Left cardiac atrium (tissue), 4 donors: Measurements from ENCODE around the gene CYP4Z1. TPM values are rescaled to one million over a fixed set of nuclear protein-coding genes. Genes with fewer than 3 reads are reported as not detected.
"Not testable (repeated sequence)": the region's sequence is repeated elsewhere in the genome, so short reads cannot be mapped to it uniquely, and the experiment has no call there.

Experiments used
- ATAC-seq, 2 donors: fragments of 200-7000 bp; cut with Tn5 transposase; one replicate each; pipeline ENCODE4 v1.9.1; 2020; ENCODE audit warnings: mild to moderate bottlenecking in 2 of 2, moderate library complexity in 2 of 2
- DNase-seq: peaks from one replicate; pipeline ENCODE4 v3.0.0-alpha.2; 2020
- intact Hi-C, 2 donors: fragments of 100-400 bp; cut with DNase I; formaldehyde crosslinking; loops; one replicate each; pipeline versions ENCODE4 v1.14.1 to v1.15.1; 2022 to 2023
- total RNA-seq, 2 donors: library from RNA; stranded (reverse); fragmentation: NEBNext Ultra II Directional; extraction: Animal tissue kit (Norgen Biotek cat#: 25700); gene quantifications; one replicate each; pipeline ENCODE4 v1.2.1, GENCODE V29; 2021
- donor health status: DM: no; HTN: yes; CAD: no.
- donor health status: DM: no; HTN: yes; CAD: no; lungs with severe emphysema.
- donor health status: DM: yes; HTN: yes; CAD: no.
- donor health status: Dilated cardiomyopathy.

The CYP4Z1 gene
- total RNA-seq, 2 donors from 2014 or later = 0.29 to 1.1 TPM

DNA sequence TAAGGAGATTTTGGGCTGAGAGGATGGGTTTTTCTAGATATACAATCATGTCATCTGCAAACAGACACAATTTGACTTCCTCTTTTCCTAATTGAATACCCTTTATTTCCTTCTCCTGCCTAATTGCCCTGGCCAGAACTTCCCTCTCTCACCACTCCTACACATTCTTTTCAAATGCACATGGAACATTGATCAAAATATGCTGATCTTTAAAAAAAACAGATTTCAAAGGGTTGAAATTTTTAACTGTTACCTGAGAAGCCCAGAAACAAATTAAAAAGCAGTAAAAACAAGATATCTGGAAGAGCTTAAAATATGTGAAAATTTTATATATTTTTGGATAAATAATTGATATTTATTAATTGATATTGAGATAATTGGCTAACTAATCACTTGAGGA lies 57.8 kb downstream of the CYP4Z1 start:
- ATAC-seq = not testable (repeated sequence)

DNA sequence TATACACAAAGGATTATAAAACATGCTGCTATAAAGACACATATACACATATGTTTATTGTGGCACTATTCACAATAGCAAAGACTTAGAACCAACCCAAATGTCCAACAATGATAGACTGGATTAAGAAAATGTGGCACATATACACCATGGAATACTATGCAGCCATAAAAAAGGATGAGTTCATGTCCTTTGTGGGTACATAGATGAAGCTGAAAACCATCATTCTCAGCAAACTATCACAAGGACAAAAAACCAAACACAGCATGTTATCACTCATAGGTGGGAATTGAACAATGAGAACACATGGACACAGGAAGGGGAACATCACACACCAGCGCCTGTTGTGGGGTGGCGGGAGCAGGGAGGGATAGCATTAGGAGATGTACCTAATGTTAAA lies 60.0 kb downstream of the CYP4Z1 start:
- intact Hi-C loops, DNase-seq, ATAC-seq: not testable (repeated sequence)

More for the DNA sequence above, 57.8 kb downstream of the CYP4Z1 start:
- DNase-seq, intact Hi-C loops: not testable (repeated sequence)

DNA sequence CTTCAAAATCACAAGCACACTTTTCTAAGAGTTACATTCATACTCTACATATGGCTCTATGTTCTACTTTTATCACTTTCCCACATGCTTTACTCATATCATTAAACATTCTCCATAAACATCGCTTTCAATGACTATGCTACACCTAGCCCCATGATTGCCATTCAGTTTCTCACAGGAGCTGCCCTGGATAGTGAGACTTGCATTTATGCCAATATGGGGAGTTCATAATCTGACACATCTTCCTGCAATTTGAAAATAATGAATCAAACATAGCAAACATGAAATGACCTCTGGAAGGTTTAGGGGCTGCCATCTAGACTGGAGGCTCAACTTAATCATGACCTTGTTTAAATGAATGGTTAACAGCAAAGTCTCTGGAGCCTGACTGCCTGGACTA lies 61.2 kb downstream of the CYP4Z1 start:
- intact Hi-C loops = no loop called here
- no peak for DNase-seq
- ATAC-seq = no peak

DNA sequence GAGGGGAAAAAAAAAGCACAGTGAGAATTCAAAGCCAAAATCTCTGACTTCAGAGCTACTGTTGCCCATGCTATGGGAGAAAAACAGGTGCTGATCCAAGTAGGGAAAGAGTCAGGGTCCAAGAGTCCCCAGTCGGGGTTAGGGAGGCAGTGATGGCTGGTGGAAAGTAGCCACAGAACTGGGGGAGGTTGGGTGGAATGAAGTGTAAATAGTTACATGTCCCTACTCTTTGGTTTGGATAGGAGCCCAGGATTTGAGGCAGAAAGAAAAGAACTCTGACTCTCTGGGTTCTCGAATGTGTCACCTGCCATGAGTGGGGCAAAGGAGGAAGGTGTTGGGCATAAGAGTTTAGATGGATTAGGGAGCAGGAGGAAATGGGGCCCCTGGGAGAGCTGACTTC lies 61.8 kb downstream of the CYP4Z1 start:
- intact Hi-C loops, ATAC-seq, DNase-seq: not testable (repeated sequence)

DNA sequence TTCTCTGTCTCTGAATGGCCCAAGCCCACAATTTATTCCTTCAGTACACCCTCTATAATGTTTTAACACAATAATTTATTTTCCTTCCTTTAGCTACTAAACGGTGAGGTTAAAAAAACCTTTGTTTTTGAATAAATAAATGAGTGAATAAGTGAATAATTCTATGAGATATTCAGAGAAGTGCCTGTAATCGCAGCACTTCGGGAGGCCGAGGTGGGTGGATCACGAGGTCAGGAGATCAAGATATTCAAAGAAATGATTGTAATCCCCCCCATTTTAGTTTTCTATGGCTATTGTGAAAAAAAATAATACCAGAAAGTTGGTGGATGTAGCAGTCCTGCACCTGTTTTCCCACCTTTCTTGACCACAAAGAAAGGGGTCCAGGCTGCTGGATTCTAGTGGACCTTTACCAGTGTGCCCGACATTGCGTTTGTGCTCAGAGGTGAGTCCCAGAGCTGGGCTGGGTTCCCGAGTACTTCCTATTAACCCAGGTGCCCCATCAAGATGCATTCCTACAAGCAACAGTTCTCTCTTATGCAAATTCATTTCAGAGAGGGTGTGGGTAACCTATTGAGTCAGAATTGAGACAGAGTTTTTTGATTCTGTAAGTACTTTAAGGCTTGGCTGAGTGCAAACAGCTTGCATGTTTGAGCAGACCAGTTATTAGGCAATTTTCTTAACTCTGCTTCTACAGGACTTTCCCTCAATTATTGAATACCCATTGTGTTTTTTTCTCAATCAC lies 62.6 kb downstream of the CYP4Z1 start:
- ATAC-seq, DNase-seq, intact Hi-C loops: not testable (repeated sequence)

DNA sequence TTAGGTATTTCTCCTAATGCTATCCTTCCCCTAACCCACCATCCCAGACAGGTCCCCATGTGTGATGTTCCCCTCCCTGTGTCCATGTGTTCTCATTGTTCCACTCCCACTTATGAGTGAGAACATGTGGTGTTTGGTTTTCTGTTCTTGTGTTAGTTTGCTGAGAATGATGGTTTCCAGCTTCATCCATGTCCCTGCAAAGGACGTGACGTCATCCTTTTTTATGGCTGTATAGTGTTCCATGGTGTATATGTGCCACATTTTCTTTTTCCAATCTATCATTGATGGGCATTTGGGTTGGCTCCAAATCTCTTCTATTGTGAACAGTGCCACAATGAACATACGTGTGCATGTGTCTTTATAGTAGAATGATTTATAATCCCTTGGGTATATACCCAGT lies 65.6 kb downstream of the CYP4Z1 start:
- ATAC-seq, intact Hi-C loops, DNase-seq: not testable (repeated sequence)

DNA sequence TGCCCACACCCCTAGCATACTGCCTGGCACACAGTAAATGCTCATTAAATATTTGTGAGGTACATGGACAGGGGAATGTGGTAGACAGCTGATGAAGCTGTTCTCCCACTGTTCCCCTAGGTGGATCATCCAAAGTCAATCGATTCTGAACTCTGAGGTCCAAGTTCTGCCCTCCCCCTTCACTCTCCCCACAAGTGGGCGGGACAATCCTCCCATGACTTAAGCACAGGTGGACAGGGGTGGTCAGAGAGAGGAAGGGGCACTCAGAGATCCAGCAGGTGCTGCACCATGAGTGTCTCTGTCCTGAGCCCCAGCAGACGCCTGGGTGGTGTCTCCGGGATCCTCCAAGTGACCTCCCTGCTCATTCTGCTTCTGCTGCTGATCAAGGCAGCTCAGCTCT lies 70.2 kb downstream of the CYP4Z1 start, which contains the start of gene CYP4A22:
Gene CYP4A22, plus strand, starts transcription at position 244 of the 400 bp plus-strand sequence. Its CDS starts 45 bp downstream, at position 289.
- intact Hi-C loops = no loop called here
- ATAC-seq = no peak
- DNase-seq = no peak

DNA sequence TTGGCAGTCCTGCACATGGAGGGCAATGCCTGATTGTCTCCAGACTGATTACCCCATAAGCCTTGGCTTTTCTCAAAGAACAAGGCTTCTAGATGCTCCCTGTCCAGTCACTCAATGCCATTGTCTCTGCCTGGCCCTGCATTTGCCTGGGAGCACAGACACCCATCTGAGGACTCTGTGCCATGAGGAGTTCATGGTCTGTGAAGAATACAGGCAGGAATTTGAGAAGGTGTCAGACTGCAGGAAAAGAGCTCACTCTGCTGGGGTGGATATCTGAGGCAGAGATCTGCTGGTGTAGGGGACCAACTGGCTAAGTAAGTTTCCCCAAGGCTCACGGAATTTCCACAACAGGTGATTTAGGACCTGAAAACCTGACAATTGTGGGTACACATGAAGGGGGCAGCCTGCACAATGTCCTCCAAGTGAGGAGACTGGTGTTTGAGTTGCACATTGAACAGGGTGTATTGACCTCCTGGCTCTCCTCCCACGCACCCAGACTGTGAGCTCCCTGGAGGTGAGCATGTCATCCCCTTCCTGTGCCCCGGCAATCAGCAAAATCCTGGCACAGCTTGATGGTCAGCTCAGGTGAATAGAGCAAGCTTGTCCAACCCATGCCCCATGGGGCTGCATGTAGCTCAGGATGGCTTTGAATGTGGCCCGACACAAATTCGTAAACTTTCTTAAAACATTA lies 71.0 kb downstream of the CYP4Z1 start:
- intact Hi-C loops = no loop called here
- DNase-seq = no peak
- ATAC-seq = no peak

DNA sequence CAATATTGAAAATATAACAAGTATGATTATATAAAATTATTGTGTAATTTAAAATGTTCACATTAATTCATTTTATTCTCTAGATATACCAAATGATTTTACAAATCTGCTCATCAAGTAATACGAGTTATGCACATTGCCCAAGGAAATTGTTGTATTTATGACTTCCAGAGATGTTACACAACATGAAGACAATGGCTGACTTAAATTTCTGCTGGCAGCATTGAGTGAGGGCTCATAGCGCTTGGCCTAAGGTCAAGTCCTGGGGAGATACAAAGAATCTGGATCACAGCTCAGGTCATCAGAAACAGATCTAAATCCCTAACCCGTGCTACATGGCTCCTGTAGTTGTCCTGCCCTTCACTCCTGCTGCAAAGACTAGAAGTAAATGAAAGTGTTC lies 73.3 kb downstream of the CYP4Z1 start:
- DNase-seq, ATAC-seq, intact Hi-C loops: not testable (repeated sequence)

DNA sequence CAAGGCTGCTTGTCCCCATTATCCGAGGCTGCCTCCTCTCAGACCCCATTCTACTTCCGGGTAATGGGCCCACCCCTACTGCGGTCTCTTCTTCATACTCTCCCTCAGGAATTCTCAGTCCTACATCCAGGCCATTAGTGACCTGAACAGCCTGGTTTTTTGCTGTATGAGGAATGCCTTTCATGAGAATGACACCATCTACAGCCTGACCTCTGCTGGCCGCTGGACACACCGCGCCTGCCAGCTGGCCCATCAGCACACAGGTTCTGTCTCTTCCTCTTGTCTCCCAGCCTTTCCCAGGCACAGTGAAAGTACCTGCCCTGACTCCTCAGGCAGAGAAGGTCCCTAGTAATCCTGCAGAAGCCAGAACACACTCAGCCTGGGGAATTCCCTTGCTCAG lies 76.6 kb downstream of the CYP4Z1 start:
- DNase-seq, ATAC-seq, intact Hi-C loops: not testable (repeated sequence)

DNA sequence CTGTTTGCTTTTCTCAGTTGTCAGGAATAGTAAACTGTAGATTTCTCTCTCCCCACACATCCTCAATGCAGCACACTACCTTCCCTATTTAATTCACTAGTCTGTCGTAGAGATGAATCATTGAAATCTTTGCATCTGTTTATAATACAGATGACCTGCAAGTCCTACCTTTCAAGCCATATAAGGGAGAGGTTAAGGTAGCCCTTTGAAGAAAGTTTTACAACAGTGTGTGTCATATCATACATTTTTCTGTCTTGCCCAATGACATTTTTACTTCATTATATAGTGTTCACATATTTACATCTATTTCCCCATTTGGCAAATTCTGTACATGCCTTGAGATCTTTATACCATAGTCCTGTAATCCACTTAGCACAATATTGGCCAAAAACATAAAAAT lies 79.5 kb downstream of the CYP4Z1 start:
- intact Hi-C loops, ATAC-seq, DNase-seq: not testable (repeated sequence)

DNA sequence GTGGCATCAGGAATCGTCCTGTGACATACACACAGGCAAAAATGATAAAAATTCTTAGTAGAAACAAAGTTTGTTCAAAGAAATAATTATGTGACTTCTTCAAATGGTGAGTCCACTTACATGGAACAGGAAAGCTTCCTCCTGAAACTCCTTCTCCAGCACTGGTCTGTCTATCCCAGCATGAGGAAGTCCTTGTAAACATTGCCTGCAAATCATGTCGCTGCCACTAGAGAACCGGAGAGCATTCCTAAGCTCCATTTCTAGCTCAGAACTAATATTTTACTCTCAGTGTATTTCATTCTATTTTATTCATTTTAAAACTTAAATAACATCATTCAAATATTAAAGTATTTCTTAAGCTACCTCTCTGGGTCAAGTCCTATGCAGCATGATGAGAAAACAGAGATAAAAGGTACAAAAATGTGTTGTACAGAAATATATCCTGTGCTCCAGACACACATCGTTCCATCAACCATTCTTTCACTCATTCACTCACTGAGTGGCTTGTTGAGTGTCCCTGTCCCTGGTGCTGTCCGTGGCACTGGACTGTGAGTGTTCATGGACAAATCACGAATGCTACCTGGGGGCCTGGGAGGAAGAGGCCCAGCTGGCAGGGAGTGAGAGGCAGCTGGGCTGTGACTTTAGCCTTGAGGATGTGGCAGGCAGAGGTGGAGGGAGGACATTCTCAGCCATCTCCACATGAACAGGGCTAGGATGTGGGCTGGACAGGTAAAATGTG lies 80.2 kb downstream of the CYP4Z1 start:
- intact Hi-C loops = no loop called here
- DNase-seq (no peak), ATAC-seq (no peak)

DNA sequence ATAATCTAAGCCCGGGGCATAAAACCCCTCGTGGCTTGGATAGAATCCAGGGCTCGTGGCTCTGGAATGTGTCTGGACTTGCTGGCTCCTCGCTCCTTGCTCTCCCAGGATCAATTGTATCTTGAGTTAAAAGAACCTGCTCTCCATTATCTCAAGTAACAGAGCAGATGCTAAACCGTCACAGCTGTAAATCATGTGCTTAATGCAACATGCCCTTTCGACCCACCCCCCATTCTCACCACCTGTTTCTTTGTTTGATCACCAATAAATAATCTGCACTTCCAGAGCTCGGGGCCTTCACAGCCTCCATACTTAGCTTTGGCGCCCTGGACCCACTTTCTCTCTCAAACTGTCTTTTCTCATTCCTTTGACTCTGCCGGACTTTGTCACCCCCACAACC lies 82.1 kb downstream of the CYP4Z1 start:
- DNase-seq, intact Hi-C loops, ATAC-seq: not testable (repeated sequence)

DNA sequence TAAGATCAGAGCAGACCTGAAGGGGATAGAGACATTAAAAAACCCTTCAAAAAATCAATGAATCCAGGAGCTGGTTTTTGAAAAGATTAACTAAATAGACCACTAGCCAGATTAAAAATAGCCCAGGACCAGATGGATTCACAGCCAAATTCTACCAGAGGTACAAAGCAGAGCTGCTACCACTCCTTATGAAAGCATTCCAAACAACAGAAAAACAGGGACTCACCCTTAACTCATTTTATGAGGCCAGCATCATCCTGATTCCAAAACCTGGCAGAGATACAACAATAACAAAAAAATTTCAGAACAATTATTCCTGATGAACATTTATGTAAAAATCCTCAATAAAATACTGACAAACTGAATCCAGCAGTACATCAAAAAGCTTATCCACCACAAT lies 89.4 kb downstream of the CYP4Z1 start:
- not testable (repeated sequence) for ATAC-seq

DNA sequence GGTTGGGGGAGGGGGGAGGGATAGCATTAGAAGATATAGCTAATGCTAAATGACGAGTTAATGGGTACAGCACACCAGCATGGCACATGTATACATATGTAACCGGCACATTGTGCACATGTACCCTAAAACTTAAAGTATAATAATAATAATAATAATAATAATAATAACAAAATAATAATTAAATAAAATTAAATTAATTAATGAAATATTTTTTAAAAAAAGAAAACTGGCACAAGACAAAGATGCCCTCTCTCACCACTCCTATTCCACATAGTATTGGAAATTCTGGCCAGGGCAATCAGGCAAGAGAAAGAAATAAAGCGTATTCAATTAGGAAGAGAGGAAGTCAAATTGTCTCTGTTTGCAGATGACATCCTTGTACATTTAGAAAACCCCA lies 90.9 kb downstream of the CYP4Z1 start:
- intact Hi-C loops, ATAC-seq, DNase-seq: not testable (repeated sequence)

More for the DNA sequence above, 89.4 kb downstream of the CYP4Z1 start:
- DNase-seq, intact Hi-C loops: not testable (repeated sequence)

DNA sequence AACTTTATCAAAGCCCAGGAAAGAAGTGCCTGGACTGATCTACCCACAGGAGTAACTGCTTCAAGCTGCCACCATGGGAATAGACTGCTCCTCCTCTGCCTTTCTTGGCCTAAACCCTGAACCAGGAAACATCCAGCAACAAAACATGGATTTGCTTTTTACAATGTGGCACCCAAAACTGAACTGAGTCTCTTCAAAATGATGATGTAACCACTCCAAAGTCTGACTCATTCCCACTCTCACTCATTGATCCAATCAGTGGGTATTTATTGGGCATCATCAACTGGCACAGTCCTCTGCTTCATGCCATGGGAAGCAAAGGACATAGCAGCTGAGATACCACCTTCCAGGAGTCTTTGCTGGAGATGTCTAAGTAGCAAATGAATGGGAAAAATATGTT lies 93.7 kb downstream of the CYP4Z1 start:
- intact Hi-C loops = no loop called here
- ATAC-seq = no peak
- no peak for DNase-seq

DNA sequence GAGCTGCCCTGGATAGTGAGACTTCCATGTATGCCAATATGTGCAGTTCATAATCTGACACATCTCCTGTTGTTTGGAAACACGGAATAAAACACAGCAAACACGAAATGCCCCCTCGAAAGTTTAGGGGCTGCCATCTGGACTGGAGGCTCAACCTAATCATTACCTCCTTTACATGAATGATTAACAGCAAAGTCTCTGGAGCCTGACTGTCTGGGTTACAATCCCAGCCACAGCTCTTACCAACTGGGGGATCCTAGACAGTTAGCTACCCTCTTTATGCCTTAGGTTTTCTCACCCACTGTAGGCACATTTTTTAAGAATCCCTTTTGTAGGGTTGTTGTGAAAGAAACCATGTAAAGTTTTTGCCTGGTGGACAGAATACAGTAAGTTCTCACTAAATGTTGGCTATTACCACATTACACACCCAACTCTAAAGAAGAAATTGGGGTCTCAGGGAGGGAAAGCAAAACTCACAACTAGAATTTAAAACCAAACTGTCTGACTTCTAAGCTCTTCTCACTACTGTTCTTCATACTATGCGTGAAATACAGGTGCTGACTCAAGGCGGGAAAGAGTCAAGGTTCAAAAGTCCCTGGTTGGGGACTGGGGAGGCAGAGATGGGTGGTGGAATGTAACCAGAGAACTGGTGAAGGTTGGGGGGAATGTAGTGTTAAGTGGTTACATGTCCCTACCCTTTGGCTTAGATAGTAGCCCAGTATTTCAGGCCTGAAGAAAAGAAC lies 94.4 kb downstream of the CYP4Z1 start:
- ATAC-seq (no peak), DNase-seq (no peak)
- intact Hi-C loops = no loop called here

DNA sequence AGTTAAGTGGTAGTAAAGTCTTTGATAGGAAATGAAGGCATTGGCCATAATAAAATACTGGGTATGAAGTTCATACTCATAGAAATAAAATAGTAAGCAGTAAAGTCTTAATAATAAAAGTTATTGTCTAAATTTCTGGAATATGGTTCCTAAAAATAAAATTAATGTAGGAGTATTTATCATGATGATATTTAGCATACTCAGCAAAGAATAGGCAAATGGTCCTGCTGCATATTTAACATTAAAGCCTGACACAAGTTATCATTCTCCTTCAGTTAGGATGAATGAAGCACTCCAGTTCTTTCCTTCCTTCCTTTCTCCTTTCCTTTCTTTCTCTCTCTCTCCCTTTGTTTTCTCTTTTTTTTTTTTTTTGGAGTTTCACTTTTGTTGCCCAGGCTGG lies 97.5 kb downstream of the CYP4Z1 start:
- DNase-seq (no peak), ATAC-seq (no peak)
- intact Hi-C loops = no loop called here
